Endometrial microvascular endothelial cells (primary cell): ENCODE measurements around the gene TAGLN2. TPM values are rescaled to one million over a fixed set of nuclear protein-coding genes. Genes with fewer than 3 reads are reported as not detected.

Experiments used
- in situ Hi-C: cut with HindIII; loops from 2 replicates; pipeline ENCODE4 v1.10.0; 2017; ENCODE audit warnings: low sequenced_read_pairs, low pct_unique_long_range_greater_than_20kb; ENCODE audit errors: inconsistent ontology term
- total RNA-seq: library from RNA; depleted of rRNA; stranded (reverse); fragments of >200 nt; gene quantifications from one replicate; pipeline ENCODE4 v1.2.3, GENCODE V29; 2015; ENCODE audit errors: inconsistent ontology term

Gene TAGLN2
- total RNA-seq, 1 donor from 2014 or later = 1,070 TPM

- in situ Hi-C loops = no loop called here
These were observed 13.0 kb upstream of the TAGLN2 start for GRCh38 chr1:159938211-159938852.

- in situ Hi-C loops = no loop called here
These were observed 11.9 kb upstream of the TAGLN2 start for GRCh38 chr1:159937054-159937750.

- in situ Hi-C loops = no loop called here
These were observed 11.1 kb upstream of the TAGLN2 start for GRCh38 chr1:159936273-159936904.

- in situ Hi-C loops = no loop called here
These were observed 10.5 kb upstream of the TAGLN2 start for GRCh38 chr1:159935719-159936272.

- in situ Hi-C loops = no loop called here
These were observed 10.0 kb upstream of the TAGLN2 start for GRCh38 chr1:159935305-159935704.

GRCh38 chr1:159934136-159935039, 9.1 kb upstream of the TAGLN2 start:
- in situ Hi-C loops = no loop called here

GRCh38 chr1:159933347-159933746, 8.0 kb upstream of the TAGLN2 start:
- in situ Hi-C loops = no loop called here

- in situ Hi-C loops = no loop called here
These were observed 7.3 kb upstream of the TAGLN2 start for GRCh38 chr1:159932296-159933285.

- in situ Hi-C loops = no loop called here
These were observed 6.5 kb upstream of the TAGLN2 start for GRCh38 chr1:159931795-159932173.

- in situ Hi-C loops = no loop called here
These were observed 5.9 kb upstream of the TAGLN2 start for GRCh38 chr1:159931101-159931794.

- in situ Hi-C loops = no loop called here
These were observed 5.3 kb upstream of the TAGLN2 start for GRCh38 chr1:159930634-159931033.

GRCh38 chr1:159930216-159930615, 4.9 kb upstream of the TAGLN2 start:
- in situ Hi-C loops = no loop called here

GRCh38 chr1:159929155-159930051, 4.1 kb upstream of the TAGLN2 start:
- in situ Hi-C loops = no loop called here

- in situ Hi-C loops = no loop called here
These were observed 3.3 kb upstream of the TAGLN2 start for GRCh38 chr1:159928491-159929050.

GRCh38 chr1:159927849-159928431, 2.6 kb upstream of the TAGLN2 start:
- in situ Hi-C loops = no loop called here
